ENCODE results near the gene CLCN1.

CLCN1 gene

GRCh38 chr7:143315776-143316175, at the start of gene CLCN1:
Gene CLCN1, plus strand, starts transcription at chr7:143316111. Its CDS starts 102 bp downstream, at chr7:143316213.
- H3K27ac ChIP-seq (ENCODE audit: low read depth, low read length) = no peak within 1 kb of the TSS
- no peak within 1 kb of the TSS for H3K9ac ChIP-seq (ENCODE audit: low read depth in 1 of 2, low read length in 2 of 2)
- no peaks in the 10 kb centered on the region for H3K27me3 ChIP-seq (ENCODE audit: control insufficient read depth in 1 of 2, insufficient read depth in 2 of 2, low read length in 2 of 2)
- H3K4me1 ChIP-seq (ENCODE audit: control insufficient read depth in 1 of 2, insufficient read depth in 2 of 2, low read length in 2 of 2) = peaks cover 7 to 10% of the 10 kb centered on the region in 2 donors
- H3K4me3 ChIP-seq (ENCODE audit: low read depth in 1 of 2, low read length in 2 of 2) = no peak within 1 kb of the TSS
- no peaks in the 10 kb centered on the region for H3K9me3 ChIP-seq (ENCODE audit: control insufficient read depth in 1 of 2, low read length in 2 of 2)
- H3K36me3 ChIP-seq (ENCODE audit: control insufficient read depth in 1 of 2, insufficient read depth in 2 of 2, low read length in 2 of 2) = no peaks in the 10 kb centered on the region

GRCh38 chr7:143269251-143269650, 46.7 kb upstream of the CLCN1 start:
- Histone ChIP-seq H3K4me3 (ENCODE audit: low read depth in 1 of 2, low read length in 2 of 2) (peak overlapping the region; percentile 26 to 36), H3K9me3 (ENCODE audit: control insufficient read depth in 1 of 2, low read length in 2 of 2) (no peaks in the 10 kb centered on the region), H3K36me3 (ENCODE audit: control insufficient read depth in 1 of 2, insufficient read depth in 2 of 2, low read length in 2 of 2) (peaks cover 22 to 44% of the 10 kb centered on the region in 2 donors), H3K9ac (ENCODE audit: low read depth in 1 of 2, low read length in 2 of 2) (peak overlapping the region in 1 of 2 donors; percentile 32), H3K27me3 (ENCODE audit: control insufficient read depth in 1 of 2, insufficient read depth in 2 of 2, low read length in 2 of 2) (no peaks in the 10 kb centered on the region), H3K4me1 (ENCODE audit: control insufficient read depth in 1 of 2, insufficient read depth in 2 of 2, low read length in 2 of 2) (peaks cover 46 to 51% of the 10 kb centered on the region in 2 donors), H3K27ac (ENCODE audit: low read depth, low read length) (peak overlapping the region; percentile 23)

GRCh38 chr7:143271240-143271639, 44.7 kb upstream of the CLCN1 start:
- no peak overlapping the region for H3K27ac ChIP-seq (ENCODE audit: low read depth, low read length)
- H3K4me3 ChIP-seq (ENCODE audit: low read depth in 1 of 2, low read length in 2 of 2) = no peak overlapping the region
- peaks cover 30 to 36% of the 10 kb centered on the region in 2 donors for H3K4me1 ChIP-seq (ENCODE audit: control insufficient read depth in 1 of 2, insufficient read depth in 2 of 2, low read length in 2 of 2)
- H3K36me3 ChIP-seq (ENCODE audit: control insufficient read depth in 1 of 2, insufficient read depth in 2 of 2, low read length in 2 of 2) = peaks cover 14 to 33% of the 10 kb centered on the region in 2 donors
- H3K9ac ChIP-seq (ENCODE audit: low read depth in 1 of 2, low read length in 2 of 2) = no peak overlapping the region
- no peaks in the 10 kb centered on the region for H3K27me3 ChIP-seq (ENCODE audit: control insufficient read depth in 1 of 2, insufficient read depth in 2 of 2, low read length in 2 of 2)
- H3K9me3 ChIP-seq (ENCODE audit: control insufficient read depth in 1 of 2, low read length in 2 of 2) = no peaks in the 10 kb centered on the region

GRCh38 chr7:143272871-143273270, 43.0 kb upstream of the CLCN1 start:
- Histone ChIP-seq H3K36me3 (ENCODE audit: control insufficient read depth in 1 of 2, insufficient read depth in 2 of 2, low read length in 2 of 2) (peaks cover 4 to 24% of the 10 kb centered on the region in 2 donors), H3K4me3 (ENCODE audit: low read depth in 1 of 2, low read length in 2 of 2) (no peak overlapping the region), H3K9me3 (ENCODE audit: control insufficient read depth in 1 of 2, low read length in 2 of 2) (no peaks in the 10 kb centered on the region), H3K27me3 (ENCODE audit: control insufficient read depth in 1 of 2, insufficient read depth in 2 of 2, low read length in 2 of 2) (no peaks in the 10 kb centered on the region), H3K4me1 (ENCODE audit: control insufficient read depth in 1 of 2, insufficient read depth in 2 of 2, low read length in 2 of 2) (peaks cover 16 to 20% of the 10 kb centered on the region in 2 donors), H3K9ac (ENCODE audit: low read depth in 1 of 2, low read length in 2 of 2) (no peak overlapping the region), H3K27ac (ENCODE audit: low read depth, low read length) (no peak overlapping the region)

GRCh38 chr7:143279186-143280098, 36.5 kb upstream of the CLCN1 start:
- H3K4me1 ChIP-seq (ENCODE audit: control insufficient read depth in 1 of 2, insufficient read depth in 2 of 2, low read length in 2 of 2) = peaks cover 30 to 35% of the 10 kb centered on the region in 2 donors
- H3K4me3 ChIP-seq (ENCODE audit: low read depth in 1 of 2, low read length in 2 of 2) = peak overlapping the region; percentile 29 to 33
- H3K27ac ChIP-seq (ENCODE audit: low read depth, low read length) = peak overlapping the region; percentile 33
- no peaks in the 10 kb centered on the region for H3K27me3 ChIP-seq (ENCODE audit: control insufficient read depth in 1 of 2, insufficient read depth in 2 of 2, low read length in 2 of 2)
- H3K9ac ChIP-seq (ENCODE audit: low read depth in 1 of 2, low read length in 2 of 2) = peak overlapping the region; percentile 7 to 33
- no peaks in the 10 kb centered on the region for H3K36me3 ChIP-seq (ENCODE audit: control insufficient read depth in 1 of 2, insufficient read depth in 2 of 2, low read length in 2 of 2)
- H3K9me3 ChIP-seq (ENCODE audit: control insufficient read depth in 1 of 2, low read length in 2 of 2) = no peaks in the 10 kb centered on the region

GRCh38 chr7:143280160-143280559, 35.8 kb upstream of the CLCN1 start:
- no peak overlapping the region for H3K27ac ChIP-seq (ENCODE audit: low read depth, low read length)
- H3K9ac ChIP-seq (ENCODE audit: low read depth in 1 of 2, low read length in 2 of 2) = peak overlapping the region in 1 of 2 donors; percentile 7
- H3K4me3 ChIP-seq (ENCODE audit: low read depth in 1 of 2, low read length in 2 of 2) = peak overlapping the region; percentile 29 to 33
- H3K36me3 ChIP-seq (ENCODE audit: control insufficient read depth in 1 of 2, insufficient read depth in 2 of 2, low read length in 2 of 2) = no peaks in the 10 kb centered on the region
- no peaks in the 10 kb centered on the region for H3K27me3 ChIP-seq (ENCODE audit: control insufficient read depth in 1 of 2, insufficient read depth in 2 of 2, low read length in 2 of 2)
- peaks cover 31 to 35% of the 10 kb centered on the region in 2 donors for H3K4me1 ChIP-seq (ENCODE audit: control insufficient read depth in 1 of 2, insufficient read depth in 2 of 2, low read length in 2 of 2)
- no peaks in the 10 kb centered on the region for H3K9me3 ChIP-seq (ENCODE audit: control insufficient read depth in 1 of 2, low read length in 2 of 2)

- Histone ChIP-seq H3K4me1 (ENCODE audit: control insufficient read depth in 1 of 2, insufficient read depth in 2 of 2, low read length in 2 of 2) (peaks cover 31 to 35% of the 10 kb centered on the region in 2 donors), H3K36me3 (ENCODE audit: control insufficient read depth in 1 of 2, insufficient read depth in 2 of 2, low read length in 2 of 2) (no peaks in the 10 kb centered on the region), H3K27ac (ENCODE audit: low read depth, low read length) (no peak overlapping the region), H3K4me3 (ENCODE audit: low read depth in 1 of 2, low read length in 2 of 2) (peak overlapping the region in 1 of 2 donors; percentile 33), H3K9me3 (ENCODE audit: control insufficient read depth in 1 of 2, low read length in 2 of 2) (no peaks in the 10 kb centered on the region), H3K9ac (ENCODE audit: low read depth in 1 of 2, low read length in 2 of 2) (peak overlapping the region in 1 of 2 donors; percentile 7), H3K27me3 (ENCODE audit: control insufficient read depth in 1 of 2, insufficient read depth in 2 of 2, low read length in 2 of 2) (no peaks in the 10 kb centered on the region)
Observed at GRCh38 chr7:143280566-143280965, 35.3 kb upstream of the CLCN1 start.

GRCh38 chr7:143281529-143281928, 34.4 kb upstream of the CLCN1 start:
- H3K4me3 ChIP-seq (ENCODE audit: low read depth in 1 of 2, low read length in 2 of 2) = no peak overlapping the region
- H3K27me3 ChIP-seq (ENCODE audit: control insufficient read depth in 1 of 2, insufficient read depth in 2 of 2, low read length in 2 of 2) = no peaks in the 10 kb centered on the region
- peaks cover 38 to 41% of the 10 kb centered on the region in 2 donors for H3K4me1 ChIP-seq (ENCODE audit: control insufficient read depth in 1 of 2, insufficient read depth in 2 of 2, low read length in 2 of 2)
- H3K9me3 ChIP-seq (ENCODE audit: control insufficient read depth in 1 of 2, low read length in 2 of 2) = no peaks in the 10 kb centered on the region
- H3K9ac ChIP-seq (ENCODE audit: low read depth in 1 of 2, low read length in 2 of 2) = no peak overlapping the region
- no peaks in the 10 kb centered on the region for H3K36me3 ChIP-seq (ENCODE audit: control insufficient read depth in 1 of 2, insufficient read depth in 2 of 2, low read length in 2 of 2)
- no peak overlapping the region for H3K27ac ChIP-seq (ENCODE audit: low read depth, low read length)

GRCh38 chr7:143282124-143282523, 33.8 kb upstream of the CLCN1 start:
- peaks cover 43 to 47% of the 10 kb centered on the region in 2 donors for H3K4me1 ChIP-seq (ENCODE audit: control insufficient read depth in 1 of 2, insufficient read depth in 2 of 2, low read length in 2 of 2)

GRCh38 chr7:143283381-143283780, 32.5 kb upstream of the CLCN1 start:
- Histone ChIP-seq H3K36me3 (ENCODE audit: control insufficient read depth in 1 of 2, insufficient read depth in 2 of 2, low read length in 2 of 2) (peaks cover 0 to 4% of the 10 kb centered on the region in 2 donors), H3K27ac (ENCODE audit: low read depth, low read length) (peak overlapping the region; percentile 67), H3K4me1 (ENCODE audit: control insufficient read depth in 1 of 2, insufficient read depth in 2 of 2, low read length in 2 of 2) (peaks cover 50 to 54% of the 10 kb centered on the region in 2 donors), H3K4me3 (ENCODE audit: low read depth in 1 of 2, low read length in 2 of 2) (peak overlapping the region; percentile 28 to 77), H3K9ac (ENCODE audit: low read depth in 1 of 2, low read length in 2 of 2) (peak overlapping the region; percentile 33 to 40), H3K9me3 (ENCODE audit: control insufficient read depth in 1 of 2, low read length in 2 of 2) (no peaks in the 10 kb centered on the region), H3K27me3 (ENCODE audit: control insufficient read depth in 1 of 2, insufficient read depth in 2 of 2, low read length in 2 of 2) (no peaks in the 10 kb centered on the region)

More at GRCh38 chr7:143282124-143282523, 33.8 kb upstream of the CLCN1 start:
- no peak overlapping the region for H3K4me3 ChIP-seq (ENCODE audit: low read depth in 1 of 2, low read length in 2 of 2)
- H3K27me3 ChIP-seq (ENCODE audit: control insufficient read depth in 1 of 2, insufficient read depth in 2 of 2, low read length in 2 of 2) = no peaks in the 10 kb centered on the region
- no peak overlapping the region for H3K27ac ChIP-seq (ENCODE audit: low read depth, low read length)
- no peaks in the 10 kb centered on the region for H3K9me3 ChIP-seq (ENCODE audit: control insufficient read depth in 1 of 2, low read length in 2 of 2)
- no peaks in the 10 kb centered on the region for H3K36me3 ChIP-seq (ENCODE audit: control insufficient read depth in 1 of 2, insufficient read depth in 2 of 2, low read length in 2 of 2)
- no peak overlapping the region for H3K9ac ChIP-seq (ENCODE audit: low read depth in 1 of 2, low read length in 2 of 2)

Measured in duodenal mucosa (tissue), 2 donors.